IMR-90 (cell line): ENCODE results near the gene PEF1. TPM values are rescaled to one million over a fixed set of nuclear protein-coding genes. Genes with fewer than 3 reads are reported as not detected.

Source experiments
- ATAC-seq: fragments of 200-7000 bp; cut with Tn5 transposase; 2 replicates; pipeline ENCODE4 v1.9.1; 2020; ENCODE audit warnings: low read depth, mild to moderate bottlenecking, moderate library complexity
- BruUV-seq: library from RNA; stranded (reverse); fragments of 400-500 nt; replicated peaks from 2 replicates; lab custom pipeline; 2021; lab: Mats Ljungman, UMichigan
- CTCF ChIA-PET: fragments of 300-600 bp; formaldehyde crosslinking; extraction: SDS; loops from one replicate; lab custom pipeline; 2021; ENCODE audit warnings: antibody characterized with exemption; lab: Yijun Ruan, JAX
- POLR2A ChIA-PET: fragments of 300-600 bp; sonication (Branson Sonifier 250); formaldehyde crosslinking; loops from one replicate; lab custom pipeline; 2022; ENCODE audit warnings: antibody characterized with exemption; ENCODE audit not compliant: unreplicated experiment; lab: Charles Lee
- DNase-seq: peaks from one replicate; pipeline ENCODE4 v3.0.0; 2013
- H2AFZ ChIP-seq: replicated peaks from 2 replicates; pipeline ENCODE3; 2013; ENCODE audit warnings: low read length, mild to moderate bottlenecking; ENCODE audit not compliant: poor library complexity
- H2AK5ac ChIP-seq: 2 replicates; pipeline ENCODE4 v1.6.1; 2013; ENCODE audit warnings: low read depth, low read length, inconsistent platforms
- H2AK9ac ChIP-seq: replicated peaks from 2 replicates; pipeline ENCODE3; 2013; ENCODE audit warnings: mild to moderate bottlenecking, low read depth, low read length, moderate library complexity; ENCODE audit not compliant: poor library complexity
- H2BK120ac ChIP-seq: 2 replicates; pipeline ENCODE4 v1.6.1; 2013; ENCODE audit warnings: low read depth, low read length, inconsistent platforms
- H2BK15ac ChIP-seq: 3 replicates; pipeline ENCODE4 v1.6.1; 2013; ENCODE audit warnings: low read depth, low read length, inconsistent platforms
- H2BK20ac ChIP-seq: 2 replicates; pipeline ENCODE4 v1.6.1; 2013; ENCODE audit warnings: low read depth, mild to moderate bottlenecking, inconsistent platforms, low read length, moderate library complexity
- H2BK5ac ChIP-seq: 2 replicates; pipeline ENCODE4 v1.6.1; 2013; ENCODE audit warnings: mild to moderate bottlenecking, low read depth, low read length, inconsistent platforms; ENCODE audit not compliant: poor library complexity, severe bottlenecking
- H3K14ac ChIP-seq: replicated peaks from 2 replicates; pipeline ENCODE4 v1.6.1; 2013; ENCODE audit warnings: low read depth, low read length, inconsistent platforms
- H3K18ac ChIP-seq: 2 replicates; pipeline ENCODE4 v1.6.1; 2013; ENCODE audit warnings: low read depth, low read length, control low read depth
- H3K23ac ChIP-seq: 2 replicates; pipeline ENCODE4 v1.6.1; 2013; ENCODE audit warnings: low read depth, low read length, inconsistent platforms
- H3K27ac ChIP-seq: 2 replicates; pipeline ENCODE4 v1.5.1; 2013; ENCODE audit warnings: mild to moderate bottlenecking, control low read depth, low read length; ENCODE audit not compliant: insufficient read depth
- H3K27me3 ChIP-seq: 2 replicates; pipeline ENCODE4 v1.6.1; 2013; ENCODE audit warnings: low read length; ENCODE audit not compliant: control insufficient read depth, insufficient read depth
- H3K36me3 ChIP-seq: 2 replicates; pipeline ENCODE4 v1.6.1; 2013; ENCODE audit warnings: low read length, mixed read lengths; ENCODE audit not compliant: control insufficient read depth, insufficient read depth
- H3K4ac ChIP-seq: 2 replicates; pipeline ENCODE4 v1.6.1; 2013; ENCODE audit warnings: low read depth, low read length, inconsistent platforms
- H3K4me1 ChIP-seq: 2 replicates; pipeline ENCODE4 v1.6.1; 2013; ENCODE audit warnings: low read length, mixed read lengths; ENCODE audit not compliant: control insufficient read depth, insufficient read depth
- H3K4me2 ChIP-seq: 2 replicates; pipeline ENCODE4 v1.6.1; 2013; ENCODE audit warnings: low read depth, mild to moderate bottlenecking, control low read depth, low read length, moderate library complexity
- H3K4me3 ChIP-seq: 2 replicates; pipeline ENCODE4 v1.5.1; 2013; ENCODE audit warnings: low read depth, mild to moderate bottlenecking, control low read depth, low read length, moderate library complexity; ENCODE audit not compliant: insufficient read depth
- H3K56ac ChIP-seq: 2 replicates; pipeline ENCODE4 v1.6.1; 2013; ENCODE audit warnings: low read length, inconsistent platforms; ENCODE audit not compliant: insufficient read depth; ENCODE audit errors: extremely low read depth
- H3K79me1 ChIP-seq, 2 experiments: 2 replicates each; pipeline ENCODE4 v1.6.1; 2013; ENCODE audit warnings: low read length in 2 of 2, inconsistent platforms in 1 of 2, low read depth in 1 of 2
- H3K9ac ChIP-seq: 2 replicates; pipeline ENCODE4 v1.6.1; 2013; ENCODE audit warnings: low read depth, low read length, control low read depth
- H3K9me1 ChIP-seq: 2 replicates; pipeline ENCODE4 v1.6.1; 2013; ENCODE audit warnings: low read length, inconsistent platforms; ENCODE audit not compliant: insufficient read depth
- H3K9me3 ChIP-seq: 2 replicates; pipeline ENCODE4 v1.6.1; 2013; ENCODE audit warnings: low read length; ENCODE audit not compliant: control insufficient read depth, insufficient read depth
- H4K20me1 ChIP-seq: 2 replicates; pipeline ENCODE4 v1.6.1; 2013; ENCODE audit warnings: low read length, inconsistent platforms; ENCODE audit not compliant: insufficient read depth
- H4K5ac ChIP-seq: 2 replicates; pipeline ENCODE4 v1.6.1; 2013; ENCODE audit warnings: mild to moderate bottlenecking, low read depth, low read length, control low read depth
- H4K8ac ChIP-seq, 2 experiments: 2 replicates each; pipeline ENCODE4 v1.6.1; 2013; ENCODE audit warnings: low read depth in 2 of 2, low read length in 2 of 2, control low read depth in 1 of 2, inconsistent platforms in 1 of 2
- H4K91ac ChIP-seq: 2 replicates; pipeline ENCODE4 v1.6.1; 2013; ENCODE audit warnings: low read depth, low read length, inconsistent platforms; ENCODE audit not compliant: insufficient read depth
- RAD21 ChIP-seq: IDR thresholded peaks from 2 replicates; pipeline ENCODE4 v1.6.1; 2012; ENCODE audit warnings: low read length, improper control_type of control experiment
- RCOR1 ChIP-seq: IDR thresholded peaks from 2 replicates; pipeline ENCODE4 v1.6.1; 2012; ENCODE audit warnings: mild to moderate bottlenecking, low read length, improper control_type of control experiment; ENCODE audit not compliant: insufficient replicate concordance
- WGBS, 2 experiments: methylation state at CpG; one replicate each; pipeline versions ENCODE4 v1.1.5 to v1.1.7; 2013; ENCODE audit warnings: missing lambda C conversion rate in 2 of 2; ENCODE audit not compliant: insufficient read length in 1 of 2; ENCODE audit errors: extremely low coverage in 2 of 2; 5-methylcytosine and 5-hydroxymethylcytosine counted together
- dilution Hi-C: fragments of 300-500 bp; cut with HindIII; formaldehyde crosslinking; loops from one replicate; pipeline ENCODE4 v1.14.3; 2018; ENCODE audit warnings: low sequenced_read_pairs; ENCODE audit not compliant: unreplicated experiment
- in situ Hi-C: fragments of 300-500 bp; cut with MboI; formaldehyde crosslinking; loops from 3 replicates; pipeline ENCODE4 v1.14.3; 2019; ENCODE audit warnings: low sequenced_read_pairs, inconsistent platforms, mixed read lengths
- intact Hi-C: fragments of 100-400 bp; cut with micrococcal nuclease; formaldehyde crosslinking; loops from 2 replicates; pipeline ENCODE4 v1.10.0; 2022
- polyA plus RNA-seq, 3 experiments: library from polyadenylated mRNA; depleted of rRNA; stranded (reverse); fragments of >200 nt; gene quantifications; 2 replicates each; pipeline ENCODE4 v1.2.3, GENCODE V29; 2012; ENCODE audit warnings: low replicate concordance in 1 of 3
- total RNA-seq: library from RNA; depleted of rRNA; stranded (reverse); fragments of >200 nt; gene quantifications from 2 replicates; pipeline ENCODE4 v1.2.3, GENCODE V29; 2012

PEF1 gene
- total and polyA plus RNA-seq, 2 of the 4 experiments (the other 2 are of a cell fraction), result 84.2 to 104 TPM

DNA sequence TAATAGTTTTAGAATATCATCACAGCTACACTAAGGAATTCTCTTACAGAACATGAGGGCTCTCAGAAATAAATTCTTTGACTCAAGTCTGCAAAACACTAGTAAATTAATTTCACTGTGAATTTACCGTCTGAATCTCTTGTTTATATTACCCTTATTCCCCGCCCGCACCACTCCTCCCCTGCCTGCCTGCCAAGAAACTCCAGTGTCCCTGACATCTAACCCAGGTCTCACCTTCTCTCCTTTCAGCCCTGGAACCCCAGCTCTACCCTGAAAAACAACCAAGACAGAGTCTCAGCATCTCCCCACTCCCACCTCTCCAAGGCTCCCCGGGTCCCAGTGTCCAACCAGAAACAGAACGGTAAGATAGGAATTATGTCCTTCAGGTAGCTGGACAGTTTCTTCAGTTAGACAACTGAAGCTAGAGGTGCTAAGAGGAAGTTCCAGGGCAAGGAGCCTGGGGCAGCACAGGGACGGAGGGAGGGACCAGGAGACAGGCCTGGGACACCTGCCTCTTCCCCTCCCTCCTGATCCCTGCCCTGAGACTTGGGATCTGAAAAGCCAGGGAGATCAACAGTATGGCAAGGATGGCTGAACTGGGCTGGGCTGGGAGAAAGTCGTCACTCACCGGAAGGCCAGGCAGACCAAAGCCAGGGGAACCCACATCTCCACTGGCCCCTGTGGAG lies 43.7 kb upstream of the PEF1 start:
- BruUV-seq, result no TSS peak
- peak overlapping the region; percentile 47 for H4K5ac ChIP-seq
- intact Hi-C loops, result loop anchor here (2.0 kb wide), 1 partner anchor 24 kb away; no protein-coding TSS in a partner anchor
- H3K9me1 ChIP-seq, result peaks cover 29% of the 10 kb centered on the region
- H2BK5ac ChIP-seq, result peak overlapping the region; percentile 96
- H2AK5ac ChIP-seq, result peak overlapping the region; percentile 100
- peak overlapping the region; percentile 100 for H2BK120ac ChIP-seq
- DNase-seq, result peak; percentile 7
- 0% methylated on average over 1 of the region's 8 CpGs; no CpG with 5 or more reads in 1 of the 2 experiments for WGBS, 2 experiments
- peak overlapping the region; percentile 54; the same call in 1 of the 2 replicates for H3K18ac ChIP-seq
- peak overlapping the region; percentile 99 for H2BK20ac ChIP-seq
- no peak overlapping the region for H3K4me3 ChIP-seq
- peak overlapping the region; percentile 17; the same call in 1 of the 2 replicates for H3K56ac ChIP-seq
- peaks cover 11 to 65% of the 10 kb centered on the region in 2 experiments; a peak in 3 of 4 replicates for H3K79me1 ChIP-seq
- H3K4ac ChIP-seq, result peak overlapping the region; percentile 100
- no peak for TF ChIP-seq RCOR1
- no peak for TF ChIP-seq RAD21
- peak overlapping the region; percentile 95 for H3K14ac ChIP-seq
- H2AK9ac ChIP-seq, result peak overlapping the region; percentile 98
- H3K23ac ChIP-seq, result peak overlapping the region; percentile 99
- peak overlapping the region; percentile 88 for H3K27ac ChIP-seq
- no peak overlapping the region for H3K9ac ChIP-seq
- peak overlapping the region; percentile 94 to 98 for H4K8ac ChIP-seq
- POLR2A ChIA-PET, result no interaction called here
- H3K4me1 ChIP-seq, result peaks cover 41% of the 10 kb centered on the region
- dilution Hi-C loops, result no loop called here
- peak overlapping the region; percentile 12; the same call in 1 of the 2 replicates for H3K4me2 ChIP-seq
- peak overlapping the region; percentile 100 for H4K91ac ChIP-seq
- H2AFZ ChIP-seq, result peak overlapping the region; percentile 18
- peak; percentile 18 for ATAC-seq
- CTCF ChIA-PET, result no interaction called here
- in situ Hi-C loops, result no loop called here
- no peaks in the 10 kb centered on the region for H4K20me1 ChIP-seq
- no peaks in the 10 kb centered on the region for H3K27me3 ChIP-seq
- peaks cover 68% of the 10 kb centered on the region for H3K36me3 ChIP-seq
- no peaks in the 10 kb centered on the region for H3K9me3 ChIP-seq
- H2BK15ac ChIP-seq, result peak overlapping the region; percentile 99; the same call in 2 of the 3 replicates
